CD4-positive, alpha-beta T cell treated with Interferon alpha-2 for 1 hour (primary cell): ENCODE data around the gene RBM43.
"Not testable (repeated sequence)": the region's sequence is repeated elsewhere in the genome, so short reads cannot be mapped to it uniquely, and the experiment has no call there.

ENCODE experiments used
- DNase-seq, 2 donors: peaks; one replicate each; pipeline ENCODE4 v3.0.0-alpha.2; 2020 to 2022

Gene RBM43

GRCh38 chr2:151261231-151261976 lies at the start of gene RBM43:
Gene RBM43, minus strand, starts transcription at chr2:151261863. Its CDS starts 136 bp downstream, at chr2:151261727.
- DNase-seq, result peak; percentile 87 to 92

- not testable (repeated sequence) for DNase-seq
Measured at GRCh38 chr2:151310313-151310712, 48.6 kb upstream of the RBM43 start.

GRCh38 chr2:151306621-151307020 lies 45.0 kb upstream of the RBM43 start:
- DNase-seq, result no peak

- DNase-seq, result no peak
Measured at GRCh38 chr2:151305129-151305691, 43.5 kb upstream of the RBM43 start.

DNA sequence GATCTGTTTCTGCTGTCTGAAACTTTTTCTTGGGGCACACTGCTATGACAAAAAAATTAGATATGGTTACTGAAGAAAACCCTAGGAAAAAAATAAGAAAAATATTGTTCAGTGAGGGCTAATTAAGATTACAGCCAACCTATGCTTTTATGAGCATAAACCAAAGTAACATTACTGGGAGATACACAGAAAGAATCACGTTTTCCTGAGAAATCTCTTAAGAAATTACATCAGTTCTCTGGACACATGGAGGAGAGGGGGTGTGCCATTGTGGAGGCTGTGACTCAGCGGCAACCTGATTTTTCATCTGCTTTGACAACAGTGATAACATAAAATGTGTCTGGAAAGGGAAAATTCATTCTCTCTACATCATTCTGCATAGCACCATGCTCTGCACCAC lies 41.2 kb upstream of the RBM43 start:
- DNase-seq, result no peak

DNA sequence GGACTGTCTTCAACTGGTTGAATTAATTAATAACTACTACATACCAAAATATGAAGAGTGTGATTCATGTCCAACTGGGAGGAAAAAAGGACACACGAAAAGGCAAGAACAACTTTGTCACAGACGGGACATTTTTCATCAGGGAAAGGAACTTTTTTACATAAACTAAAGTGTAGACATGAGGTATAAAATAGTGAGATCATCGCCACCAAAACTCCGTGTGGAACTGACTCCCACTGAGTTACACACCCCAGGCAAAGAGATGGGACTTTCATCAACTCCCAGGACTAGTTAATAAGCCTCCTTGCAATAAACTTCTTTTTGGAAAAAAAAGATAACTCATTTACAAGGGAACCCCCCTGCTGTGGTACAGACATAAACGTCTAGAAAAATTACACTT lies 40.7 kb upstream of the RBM43 start:
- DNase-seq, result no peak

DNA sequence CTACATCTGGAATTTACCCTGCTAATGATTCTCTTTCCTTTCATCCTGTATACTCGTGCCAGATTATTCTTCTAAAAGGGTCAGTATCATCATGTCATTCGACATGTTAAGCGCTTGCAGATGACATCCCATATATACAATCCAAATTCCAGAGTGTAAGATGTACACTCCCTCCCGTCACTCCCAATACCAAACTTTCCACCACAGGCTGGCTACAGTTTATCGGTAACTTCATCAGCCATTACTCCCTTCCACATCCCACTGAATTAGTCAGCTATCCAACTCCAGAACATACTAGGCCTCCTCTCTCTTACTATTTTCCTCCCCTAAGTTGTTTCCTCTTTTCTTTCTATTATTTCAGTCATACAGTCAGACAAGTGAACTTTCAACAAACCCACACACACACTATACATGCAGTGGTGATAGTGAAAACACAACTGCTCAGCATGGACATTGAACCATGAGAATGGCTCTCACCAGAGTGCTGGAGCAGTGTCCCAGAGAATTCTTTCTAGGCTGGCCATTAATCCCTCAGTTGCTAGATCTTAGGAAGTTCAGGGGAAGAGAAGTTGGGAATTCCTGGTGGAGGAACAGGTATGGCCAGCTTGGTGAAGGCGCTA lies 38.4 kb upstream of the RBM43 start:
- DNase-seq, result no peak

DNA sequence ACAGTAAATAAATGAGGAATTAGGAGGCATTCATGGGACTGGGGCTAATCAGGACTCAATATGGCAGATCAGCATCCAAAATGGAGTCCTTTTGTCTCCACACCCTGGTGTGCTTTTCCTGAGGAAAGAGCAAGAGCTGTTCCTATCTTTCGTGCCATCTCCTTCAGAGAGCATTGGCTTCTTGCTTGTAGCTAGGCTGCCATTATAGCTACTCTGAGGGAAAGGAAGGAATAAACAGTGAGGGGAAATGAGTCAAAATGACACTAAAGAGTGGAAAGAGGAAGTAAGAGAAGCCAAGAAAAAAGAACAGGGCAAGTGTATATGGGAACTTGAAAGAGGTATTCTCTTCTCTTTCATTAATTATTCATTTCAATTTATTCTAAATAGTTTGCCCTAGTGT lies 36.2 kb upstream of the RBM43 start:
- DNase-seq, result no peak

DNA sequence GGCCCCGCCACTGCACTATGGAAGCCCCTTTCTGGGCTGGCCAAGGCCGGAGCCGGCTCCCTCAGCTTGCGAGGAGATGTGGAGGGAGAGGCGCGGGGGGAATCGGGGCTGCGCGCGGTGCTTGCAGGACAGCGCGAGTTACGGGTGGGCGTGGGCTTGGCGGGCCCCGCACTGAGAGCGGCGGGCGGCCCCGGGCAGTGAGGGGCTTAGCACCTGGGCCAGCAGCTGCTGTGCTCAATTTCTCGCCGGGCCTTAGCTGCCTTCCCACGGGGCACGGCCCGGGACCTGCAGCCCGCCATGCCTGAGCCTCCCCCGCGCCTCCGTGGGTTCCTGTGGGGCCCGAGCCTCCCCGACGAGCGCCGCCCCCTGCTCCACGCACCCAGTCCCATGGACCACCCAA lies 34.3 kb upstream of the RBM43 start:
- not testable (repeated sequence) for DNase-seq

- DNase-seq, result no peak
Measured at GRCh38 chr2:151292546-151292945, 30.9 kb upstream of the RBM43 start.

DNA sequence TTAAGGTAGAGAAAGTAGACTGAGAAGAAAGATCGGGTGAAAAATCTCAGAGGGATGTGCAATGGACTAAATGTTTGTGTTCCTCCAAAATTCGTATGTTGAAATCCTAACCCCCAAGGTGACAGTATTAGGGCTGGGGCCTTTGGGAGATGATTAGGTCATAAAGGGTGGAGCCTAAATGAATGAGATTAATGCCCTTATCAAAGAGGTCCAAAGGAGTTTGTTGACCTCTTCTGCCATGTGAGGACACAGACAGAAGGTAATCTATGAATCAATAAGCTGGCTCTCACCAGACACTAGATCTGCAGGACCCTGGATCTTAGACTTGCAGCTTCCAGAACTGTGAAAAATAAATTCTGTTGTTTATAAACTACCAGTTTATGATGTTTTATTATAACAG lies 30.5 kb upstream of the RBM43 start:
- no peak for DNase-seq

GRCh38 chr2:151291224-151291623 lies 29.6 kb upstream of the RBM43 start:
- no peak for DNase-seq

DNA sequence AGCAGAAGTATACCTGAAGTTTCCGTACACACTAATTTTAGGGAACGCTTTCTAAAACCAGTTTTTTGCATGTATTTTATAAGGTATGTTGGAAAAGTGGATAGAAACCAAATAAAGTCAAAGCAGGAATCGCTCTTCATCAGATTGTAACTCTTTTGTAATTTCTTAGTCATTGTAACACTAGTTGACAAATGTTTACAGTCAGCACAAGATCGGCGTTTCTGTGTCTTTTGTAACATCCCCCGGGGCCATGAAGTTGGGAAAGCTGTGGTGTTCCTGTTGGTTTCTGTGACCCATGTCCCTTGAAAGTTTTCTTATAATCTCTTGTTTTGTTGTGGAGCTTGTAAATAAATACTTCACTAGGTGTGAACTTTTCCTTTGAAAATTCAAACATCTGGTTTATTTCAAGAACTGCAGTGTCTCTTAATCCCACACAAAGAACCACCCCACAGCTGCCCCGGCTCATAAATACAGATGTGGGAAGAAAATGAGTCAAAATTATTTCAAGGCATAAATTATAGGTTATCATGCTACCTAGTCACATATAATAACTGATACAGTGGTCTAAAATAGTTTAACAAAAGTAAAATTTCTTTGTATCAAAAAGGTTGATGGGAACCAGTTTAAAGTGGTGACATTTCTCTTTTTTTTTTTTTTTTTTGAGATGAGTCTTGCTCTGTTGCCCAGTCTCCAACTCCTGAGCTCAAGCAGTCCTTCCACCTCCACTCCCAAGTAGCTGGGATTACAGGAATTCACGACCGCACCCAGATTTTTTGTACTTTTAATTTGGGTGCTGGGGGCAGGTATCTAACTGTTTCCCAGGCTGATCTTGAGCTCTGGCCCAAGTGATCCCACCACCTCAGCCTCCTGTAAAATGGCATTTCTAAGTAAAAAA lies 28.6 kb upstream of the RBM43 start:
- peak; percentile 23 to 49 for DNase-seq

DNA sequence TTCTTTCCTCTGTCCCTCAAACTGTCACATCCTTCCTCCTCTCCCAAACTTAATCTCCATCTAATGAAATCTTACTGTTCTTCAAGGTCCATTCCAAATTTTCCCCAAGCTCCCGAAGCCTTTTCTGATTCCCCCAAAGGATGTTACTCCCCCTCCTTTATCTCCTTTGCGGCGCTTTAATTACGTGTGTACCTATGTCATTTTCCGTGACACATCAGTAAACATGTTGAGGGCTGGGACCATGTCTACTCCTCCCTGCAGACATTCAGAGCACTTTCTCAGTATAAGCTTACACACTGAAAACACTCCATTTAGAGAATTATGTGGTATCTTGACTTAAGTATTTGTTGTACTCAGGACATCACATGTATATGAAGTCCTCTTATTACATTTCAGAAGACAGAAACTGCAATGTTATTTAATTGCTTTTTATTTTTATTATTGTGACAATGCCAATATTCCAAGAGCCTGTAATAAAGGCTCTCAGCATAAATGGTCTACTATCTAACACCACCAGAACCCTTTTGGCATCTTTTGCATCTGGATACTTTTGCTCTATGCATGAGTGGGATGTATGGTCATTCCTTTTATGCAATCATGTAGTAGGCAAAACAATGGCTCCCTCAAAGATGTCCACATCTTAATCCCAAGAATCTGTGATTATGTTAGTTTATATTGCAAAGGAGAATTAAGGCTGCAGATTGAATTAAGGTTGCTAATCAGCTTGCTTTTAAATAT lies 26.0 kb upstream of the RBM43 start:
- DNase-seq, result no peak

DNA sequence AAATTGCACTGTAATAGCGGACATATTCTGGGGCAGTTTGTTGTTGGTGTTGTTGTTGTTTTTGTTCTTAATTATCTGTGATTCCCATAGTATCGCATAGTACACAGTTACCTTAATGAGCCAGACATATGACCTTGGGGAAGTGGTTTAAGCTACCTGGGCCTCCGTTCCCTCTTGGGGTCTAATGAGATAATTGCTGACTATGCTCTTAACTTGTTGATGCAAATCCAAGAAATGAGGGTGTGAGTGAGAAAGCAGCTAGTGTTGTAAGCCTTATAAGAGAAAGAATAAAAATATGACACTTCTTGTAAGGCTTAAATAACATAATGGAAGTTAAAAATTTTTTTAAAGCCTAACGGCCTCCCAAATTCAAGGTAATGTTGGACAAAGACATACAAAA lies 20.7 kb upstream of the RBM43 start:
- no peak for DNase-seq

GRCh38 chr2:151280271-151280670 lies 18.6 kb upstream of the RBM43 start:
- DNase-seq, result no peak

GRCh38 chr2:151278487-151278886 lies 16.8 kb upstream of the RBM43 start:
- DNase-seq, result no peak

- no peak for DNase-seq
Measured at GRCh38 chr2:151277067-151277466, 15.4 kb upstream of the RBM43 start.

GRCh38 chr2:151275291-151275690 lies 13.6 kb upstream of the RBM43 start:
- no peak for DNase-seq

- no peak for DNase-seq
Measured at GRCh38 chr2:151271824-151272223, 10.2 kb upstream of the RBM43 start.

DNA sequence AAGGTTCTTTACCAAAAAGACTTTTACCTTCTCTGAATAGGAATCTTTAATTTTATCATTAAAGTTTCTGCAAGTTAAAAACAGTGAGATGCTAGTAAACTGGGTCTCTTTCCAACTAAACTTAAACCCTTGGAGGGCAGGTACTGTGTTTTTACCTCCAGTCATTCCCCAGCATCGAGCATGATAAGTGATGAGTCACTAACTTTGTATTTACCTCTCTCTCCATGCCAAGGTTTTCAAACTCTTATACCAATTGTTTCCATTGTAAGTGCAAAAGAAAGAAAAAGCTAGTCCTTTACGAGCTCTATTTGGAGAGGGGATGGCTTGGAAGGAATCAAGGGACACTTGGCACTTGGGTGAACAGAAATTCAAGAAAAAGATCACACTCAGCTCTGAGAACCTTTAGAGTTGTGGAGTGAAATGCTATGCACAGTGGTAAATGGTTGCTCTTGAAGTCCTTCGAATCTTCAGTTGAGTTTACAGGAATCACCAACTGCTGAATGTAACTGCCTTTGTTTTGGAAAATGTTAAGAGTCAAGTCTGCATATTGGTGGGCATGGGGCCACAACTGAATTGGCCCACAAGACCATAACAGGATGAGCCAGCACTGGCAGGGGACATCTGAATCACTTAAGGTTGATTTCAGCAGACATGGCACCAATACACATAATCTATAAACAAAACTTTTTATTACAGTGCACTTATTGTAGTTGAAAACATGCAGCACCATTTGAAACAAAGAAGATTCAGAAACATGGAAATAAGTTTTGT lies 8.3 kb upstream of the RBM43 start:
- DNase-seq, result no peak

GRCh38 chr2:151268085-151268484 lies 6.4 kb upstream of the RBM43 start:
- no peak for DNase-seq
